ENCODE data around the gene GPI.
"Not testable (repeated sequence)": the region's sequence is repeated elsewhere in the genome, so short reads cannot be mapped to it uniquely, and the experiment has no call there.

The GPI gene

GRCh38 chr19:34369166-34369565, 4.2 kb downstream of the GPI start:
- DNase-seq = not testable (repeated sequence)

DNA sequence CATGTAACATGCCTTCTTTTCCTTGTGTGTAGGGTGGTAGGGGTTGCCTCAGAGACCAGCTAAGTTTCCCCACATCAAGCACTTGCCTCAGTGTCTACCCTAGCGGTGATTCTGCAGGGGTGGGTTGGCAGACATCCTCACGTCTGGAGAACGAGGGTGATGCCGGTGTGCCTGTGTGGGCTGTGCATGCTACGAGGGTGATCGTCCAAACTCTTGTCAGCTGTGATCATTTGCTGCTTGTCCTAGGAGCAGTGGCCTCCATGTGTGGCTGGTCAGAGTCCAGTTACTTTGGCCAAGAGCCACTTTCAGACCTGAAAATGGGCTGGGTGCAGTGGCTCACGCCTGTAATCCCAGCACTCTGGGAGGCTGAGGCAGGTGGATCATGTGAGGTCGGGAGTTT, 5.1 kb downstream of the GPI start:
- DNase-seq = no peak

DNA sequence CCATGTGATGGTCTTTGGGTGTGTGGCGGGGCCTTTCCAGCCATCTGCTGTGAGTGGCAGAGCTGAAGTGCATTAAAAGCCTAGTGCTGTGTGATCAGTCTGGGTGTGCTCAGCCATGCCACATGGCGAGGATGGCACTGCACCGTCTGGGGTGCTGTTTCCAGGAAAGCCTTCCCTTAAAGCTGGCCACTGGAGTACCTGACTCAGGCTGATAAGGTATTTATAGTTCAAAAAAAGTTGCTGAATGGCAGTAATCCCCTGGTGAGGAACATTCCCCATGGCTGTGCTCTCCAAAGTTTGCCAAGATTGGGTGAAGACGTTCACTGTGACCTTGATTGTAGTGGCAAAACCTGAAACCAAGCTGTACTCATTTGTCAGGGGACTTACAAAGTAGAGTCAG, 6.0 kb downstream of the GPI start:
- DNase-seq = no peak

DNA sequence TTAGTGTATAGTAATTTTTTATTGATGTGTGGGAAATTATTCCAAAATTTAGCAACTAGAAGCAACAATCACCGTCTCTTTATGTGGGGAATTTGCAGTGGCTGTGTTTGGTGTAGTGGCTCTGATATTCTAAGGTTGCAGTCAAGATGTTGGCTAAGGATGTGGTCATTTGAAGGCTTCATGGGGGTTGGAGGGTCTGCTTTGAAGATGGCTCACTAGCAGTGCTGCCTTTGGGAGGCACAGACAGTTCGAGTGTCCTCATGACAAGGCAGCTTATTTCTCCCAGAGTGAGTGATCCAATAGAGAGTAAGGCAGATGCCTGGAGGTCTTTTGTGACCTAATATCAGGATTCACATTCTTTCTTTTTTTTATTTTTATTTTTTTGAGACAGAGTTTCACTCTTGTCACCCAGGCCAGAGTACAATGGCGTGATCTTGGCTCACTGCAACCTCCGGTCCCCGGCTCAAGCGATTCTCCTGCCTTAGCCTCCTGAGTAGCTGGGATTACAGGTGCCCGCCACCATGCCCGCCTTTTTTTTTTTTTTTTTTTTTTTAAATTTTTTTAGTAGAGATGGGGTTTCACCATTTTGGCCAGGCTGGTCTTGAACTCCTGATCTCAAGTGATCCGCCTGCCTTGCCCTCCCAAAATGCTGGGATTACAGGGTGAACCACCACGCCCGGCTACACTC, 8.7 kb downstream of the GPI start:
- no peak for DNase-seq

DNA sequence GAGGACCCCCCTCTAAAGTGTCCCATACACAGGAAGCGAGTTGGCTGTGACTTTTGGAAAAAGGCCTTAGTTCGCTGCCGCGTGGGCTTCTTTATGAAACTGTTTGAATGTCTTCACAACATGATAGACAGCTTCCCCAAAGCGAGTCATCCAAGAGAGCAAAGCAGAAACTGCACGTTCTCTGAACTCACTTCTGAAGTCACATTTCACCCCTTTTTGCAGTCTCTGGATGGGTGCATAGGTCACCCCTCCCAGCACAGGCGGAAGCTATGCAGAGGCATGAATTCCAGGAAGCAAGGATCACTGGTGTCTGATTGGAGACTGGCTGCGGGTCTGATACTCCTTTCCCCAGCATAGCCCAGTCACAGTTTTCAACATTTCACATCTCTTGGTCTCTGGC, 10.6 kb downstream of the GPI start:
- DNase-seq = no peak

- no peak for DNase-seq
Measured at GRCh38 chr19:34380639-34381241, 15.7 kb downstream of the GPI start.

DNA sequence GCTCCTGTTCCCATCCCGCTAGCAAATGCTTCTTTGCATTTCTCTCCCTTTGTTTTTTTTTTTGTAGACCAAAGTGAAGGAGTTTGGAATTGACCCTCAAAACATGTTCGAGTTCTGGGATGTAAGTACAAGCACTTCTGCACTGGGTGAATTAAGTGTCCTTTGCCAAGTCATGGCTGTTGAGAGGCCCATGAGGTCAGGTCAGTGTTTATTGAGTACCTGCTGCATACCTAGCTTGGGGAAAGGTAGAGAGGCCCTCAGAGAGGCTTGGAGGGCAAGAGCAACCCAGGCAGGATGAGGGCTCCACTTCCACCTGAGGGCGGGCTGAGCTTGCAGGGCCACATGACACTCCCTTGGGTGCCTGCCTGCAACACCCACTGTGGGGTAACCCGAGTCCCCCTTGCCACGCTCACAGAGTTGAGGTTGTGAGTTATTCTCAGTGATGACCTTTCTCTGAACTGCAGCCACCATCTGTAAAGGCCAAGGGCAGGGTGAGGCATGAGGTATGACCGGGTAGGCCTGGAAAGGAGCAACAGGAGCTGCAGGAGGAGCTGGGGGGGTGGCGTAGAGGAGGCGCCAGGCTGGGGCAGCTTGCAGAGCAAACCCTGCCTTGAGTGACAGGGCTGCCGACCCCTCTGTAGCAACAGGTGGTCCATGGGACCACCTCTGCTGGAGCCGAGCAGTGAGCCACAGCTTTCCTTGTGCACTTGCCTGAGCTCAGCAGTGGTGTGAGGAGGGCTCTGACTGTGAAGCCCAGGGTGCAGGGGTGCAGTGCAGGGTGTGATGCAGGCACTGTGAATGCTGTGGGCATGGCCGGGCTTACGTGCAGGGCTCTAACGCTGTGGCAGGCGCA, 16.6 kb downstream of the GPI start:
- DNase-seq = no peak

- DNase-seq = no peak
Measured at GRCh38 chr19:34382471-34382870, 17.5 kb downstream of the GPI start.

GRCh38 chr19:34383599-34383998, 18.6 kb downstream of the GPI start:
- DNase-seq = no peak

- no peak for DNase-seq
Measured at GRCh38 chr19:34386645-34387445, 21.8 kb downstream of the GPI start.

DNA sequence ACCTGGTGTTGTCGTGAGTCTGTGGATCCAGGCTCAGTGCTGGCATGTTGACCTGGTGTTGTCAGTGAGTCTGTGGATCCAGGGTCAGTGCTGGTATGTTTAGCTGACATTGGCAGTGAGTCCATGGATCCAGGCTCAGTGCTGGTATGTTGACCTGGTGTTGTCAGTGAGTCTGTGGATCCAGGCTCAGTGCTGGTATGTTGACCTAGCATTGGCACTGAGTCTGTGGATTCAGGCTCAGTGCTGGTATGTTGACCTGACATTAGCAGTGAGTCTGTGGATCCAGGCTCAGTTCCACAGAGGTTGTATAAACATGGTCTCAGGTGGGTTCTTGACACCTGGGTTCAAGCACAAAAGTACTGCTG, 22.4 kb downstream of the GPI start:
- DNase-seq = no peak

- not testable (repeated sequence) for DNase-seq
Measured at GRCh38 chr19:34388745-34389144, 23.7 kb downstream of the GPI start.

DNA sequence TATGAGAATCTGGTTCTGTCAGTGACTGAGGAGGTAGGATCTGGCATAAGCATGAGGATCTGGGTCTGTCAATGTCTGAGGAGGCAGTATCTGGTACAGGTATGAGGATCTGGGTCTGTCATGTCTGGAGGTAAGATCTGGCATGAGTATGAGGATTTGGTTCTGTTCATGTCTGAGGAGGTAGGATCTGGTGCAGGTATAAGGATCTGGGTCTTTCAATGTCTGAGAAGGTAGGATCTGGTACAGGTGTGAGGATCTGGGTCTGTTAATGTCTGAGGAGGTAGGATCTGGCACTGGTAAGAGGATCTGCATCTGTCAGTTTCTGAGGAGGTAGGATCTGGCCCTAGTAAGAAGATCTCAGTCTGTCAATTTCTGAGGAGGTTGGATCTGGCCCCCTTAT, 26.8 kb downstream of the GPI start:
- DNase-seq = no peak

DNA sequence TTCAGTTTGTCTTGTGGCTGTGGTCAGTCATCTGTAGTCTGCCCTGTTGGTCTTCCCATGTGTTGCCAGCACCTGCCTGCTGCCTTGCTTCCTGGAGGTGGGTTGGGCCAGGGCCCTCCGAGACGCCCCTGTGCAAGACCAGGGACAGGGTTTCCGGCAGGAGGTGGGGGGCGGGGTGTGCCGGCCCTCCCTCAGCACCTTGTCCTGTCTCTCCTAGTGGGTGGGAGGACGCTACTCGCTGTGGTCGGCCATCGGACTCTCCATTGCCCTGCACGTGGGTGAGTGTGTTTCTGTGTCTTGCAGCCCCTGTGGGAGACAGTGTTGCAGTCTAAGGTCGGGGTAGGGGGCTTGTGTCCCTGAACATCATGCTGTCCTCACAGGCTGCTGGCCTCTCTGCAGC, 28.0 kb downstream of the GPI start:
- no peak for DNase-seq

DNA sequence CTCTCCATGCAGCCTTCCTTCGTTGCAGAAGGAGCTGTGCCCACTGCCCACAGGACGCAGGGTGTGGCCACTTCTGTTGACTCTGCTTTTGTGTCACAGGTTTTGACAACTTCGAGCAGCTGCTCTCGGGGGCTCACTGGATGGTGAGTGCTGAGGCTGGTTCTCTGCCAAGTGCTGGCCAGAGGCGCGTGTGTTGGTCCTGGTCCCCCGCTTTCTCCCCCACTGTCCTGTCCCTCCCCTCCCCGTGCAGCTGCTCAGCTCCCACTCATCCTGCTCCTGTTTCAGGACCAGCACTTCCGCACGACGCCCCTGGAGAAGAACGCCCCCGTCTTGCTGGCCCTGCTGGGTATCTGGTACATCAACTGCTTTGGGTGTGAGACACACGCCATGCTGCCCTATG, 28.6 kb downstream of the GPI start:
- DNase-seq = no peak

- DNase-seq = no peak
Measured at GRCh38 chr19:34397853-34398252, 32.9 kb downstream of the GPI start.

DNA sequence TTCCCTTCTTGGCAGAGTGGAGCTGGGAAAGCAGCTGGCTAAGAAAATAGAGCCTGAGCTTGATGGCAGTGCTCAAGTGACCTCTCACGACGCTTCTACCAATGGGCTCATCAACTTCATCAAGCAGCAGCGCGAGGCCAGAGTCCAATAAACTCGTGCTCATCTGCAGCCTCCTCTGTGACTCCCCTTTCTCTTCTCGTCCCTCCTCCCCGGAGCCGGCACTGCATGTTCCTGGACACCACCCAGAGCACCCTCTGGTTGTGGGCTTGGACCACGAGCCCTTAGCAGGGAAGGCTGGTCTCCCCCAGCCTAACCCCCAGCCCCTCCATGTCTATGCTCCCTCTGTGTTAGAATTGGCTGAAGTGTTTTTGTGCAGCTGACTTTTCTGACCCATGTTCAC, 34.9 kb downstream of the GPI start:
- no peak for DNase-seq

- DNase-seq = not testable (repeated sequence)
Measured at GRCh38 chr19:34400844-34401243, 35.8 kb downstream of the GPI start.

- DNase-seq = no peak
Measured at GRCh38 chr19:34402074-34402600, 37.1 kb downstream of the GPI start.

DNA sequence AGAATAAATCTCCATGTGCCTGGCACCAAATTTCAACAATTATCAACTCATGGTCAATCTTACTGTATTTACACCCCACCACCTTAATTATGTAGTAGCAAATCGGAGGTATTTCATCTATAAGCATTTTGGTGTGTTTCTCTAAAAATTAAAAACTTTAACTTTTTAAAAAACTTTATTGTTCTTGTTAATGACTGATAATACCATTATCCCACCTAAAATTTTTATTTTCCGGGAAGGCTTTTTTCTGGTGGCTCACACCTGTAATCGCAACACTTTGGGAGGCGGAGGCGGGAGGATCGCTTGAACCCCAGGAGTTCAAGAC, 38.8 kb downstream of the GPI start:
- DNase-seq = no peak

GRCh38 chr19:34404109-34404909, 39.3 kb downstream of the GPI start, which contains the start of gene PDCD2L:
Gene PDCD2L, plus strand, starts transcription at chr19:34404399. Its CDS starts 32 bp downstream, at chr19:34404431.
- DNase-seq = peak; percentile 94 to 95

All from activated T-cell treated with anti-CD3 and anti-CD28 coated beads, Interleukin-2, amount 50 U/mL, for 48 hours (primary cell).